GM21825 (cell line): ENCODE data around the gene LGALS9.

Experiments used
- ATAC-seq: cut with Tn5 transposase; IDR thresholded peaks from one replicate; pipeline ENCODE4 v1.9.1; 2021; ENCODE audit warnings: mild to moderate bottlenecking, moderate library complexity; ENCODE audit not compliant: unreplicated experiment

LGALS9 gene

DNA sequence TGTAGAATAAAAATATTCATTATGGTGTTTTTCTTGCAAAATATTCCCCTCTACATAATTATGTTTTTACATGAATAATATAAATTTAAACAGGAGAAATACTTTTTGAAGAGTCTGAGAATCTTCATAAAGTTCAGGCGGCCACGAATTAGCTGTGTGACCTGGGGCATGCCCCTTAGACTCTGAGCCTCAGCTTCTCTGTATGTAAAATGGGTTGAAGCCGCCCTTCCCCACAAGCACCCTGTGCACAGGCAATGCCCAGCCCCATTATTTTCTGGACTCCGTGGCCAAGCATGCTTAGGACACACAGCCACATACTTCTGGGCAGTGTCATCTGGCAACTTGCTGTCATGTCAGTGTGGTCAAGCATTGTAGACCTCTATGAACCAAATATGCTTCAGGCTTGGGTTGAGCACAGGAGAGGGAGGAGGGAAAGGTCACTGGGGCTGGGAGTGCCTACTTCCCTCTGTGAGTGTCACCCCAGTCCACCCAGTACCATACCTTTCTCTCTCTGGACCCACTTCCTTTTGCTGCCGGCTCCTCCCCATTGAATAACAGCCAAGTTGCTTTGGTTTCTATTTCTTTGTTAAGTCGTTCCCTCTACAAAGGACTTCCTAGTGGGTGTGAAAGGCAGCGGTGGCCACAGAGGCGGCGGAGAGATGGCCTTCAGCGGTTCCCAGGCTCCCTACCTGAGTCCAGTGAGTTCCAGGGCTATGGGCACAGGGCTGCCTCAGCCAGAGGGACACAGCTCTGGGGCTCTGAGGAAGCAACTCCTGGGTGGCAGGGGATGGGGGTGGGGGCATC lies at the start of gene LGALS9:
Gene LGALS9, plus strand, starts transcription at position 582 of the 804 bp plus-strand sequence. Its CDS starts 78 bp downstream, at position 660.
- no peak for ATAC-seq

- ATAC-seq = no peak
Measured at GRCh38 chr17:27582696-27583095, 48.3 kb upstream of the LGALS9 start.

DNA sequence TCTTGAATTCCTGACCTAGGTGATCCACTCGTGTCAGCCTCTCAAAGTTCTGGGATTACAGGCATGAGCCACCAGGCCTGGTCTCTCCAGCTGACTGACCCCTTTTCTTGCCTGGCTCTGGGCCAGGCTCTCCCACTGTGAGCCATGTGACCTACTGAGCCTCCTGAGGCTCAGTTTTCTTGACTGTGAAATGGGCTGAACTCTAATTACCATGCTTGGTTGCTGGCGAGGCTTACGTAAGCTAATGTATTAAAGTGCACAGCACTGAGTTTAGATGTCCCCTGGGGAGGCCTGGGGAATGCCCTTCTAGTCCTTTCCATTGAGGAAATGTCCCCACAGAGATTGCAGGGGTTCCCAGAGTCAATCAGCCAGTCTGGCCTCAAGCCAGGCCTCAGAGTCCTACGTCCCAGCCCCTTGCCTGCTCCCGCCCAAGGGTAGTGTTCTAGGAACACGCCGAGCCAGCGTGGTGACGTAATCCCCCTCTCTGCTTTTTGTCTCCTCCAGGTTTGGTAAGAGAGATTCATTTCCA lies 45.8 kb upstream of the LGALS9 start:
- no peak for ATAC-seq

- ATAC-seq = no peak
Measured at GRCh38 chr17:27585792-27586191, 45.2 kb upstream of the LGALS9 start.

- no peak for ATAC-seq
Measured at GRCh38 chr17:27586203-27586721, 44.7 kb upstream of the LGALS9 start.

- ATAC-seq = no peak
Measured at GRCh38 chr17:27588354-27588753, 42.6 kb upstream of the LGALS9 start.

DNA sequence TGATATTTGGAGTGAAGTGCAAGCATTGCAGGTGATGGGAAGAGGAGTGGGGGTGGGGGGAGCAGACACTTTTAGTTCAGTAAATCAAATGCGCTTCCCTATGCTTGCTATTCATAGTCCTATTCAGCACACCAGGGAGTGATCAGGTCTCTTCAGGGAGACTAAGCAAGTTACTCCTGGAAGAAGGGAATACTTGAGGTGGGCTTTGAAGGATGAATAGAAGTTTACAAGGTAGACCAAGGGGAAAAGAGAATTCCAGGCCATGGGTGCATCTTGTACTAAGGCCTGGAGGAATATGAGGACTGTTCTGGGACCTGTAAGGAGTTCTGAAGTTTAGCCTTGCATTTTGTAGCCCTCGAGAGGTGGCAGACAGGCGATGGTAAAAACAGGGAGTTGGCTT lies 40.1 kb upstream of the LGALS9 start:
- ATAC-seq = no peak

GRCh38 chr17:27591986-27592385 lies 39.0 kb upstream of the LGALS9 start:
- ATAC-seq = no peak

- ATAC-seq = no peak
Measured at GRCh38 chr17:27593232-27593856, 37.6 kb upstream of the LGALS9 start.

DNA sequence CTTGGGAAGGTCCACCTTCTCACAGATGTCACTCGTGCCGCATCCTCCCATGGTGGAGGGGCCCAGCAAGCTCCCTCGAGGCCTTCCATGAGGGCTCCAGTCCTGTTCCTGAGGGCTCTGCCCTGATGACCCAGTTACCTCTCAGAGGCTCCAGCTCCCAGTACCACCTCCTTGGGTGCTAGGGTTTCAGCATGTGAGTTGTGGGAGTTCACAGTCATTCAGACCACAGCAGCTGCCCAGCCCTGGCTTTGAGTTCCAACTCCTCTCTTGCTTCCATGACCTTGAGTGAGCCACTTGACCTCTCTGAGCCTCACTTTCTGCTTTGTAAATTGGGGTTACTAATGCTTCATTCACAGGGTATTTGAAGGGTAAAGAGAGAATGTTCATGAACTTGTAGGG lies 37.1 kb upstream of the LGALS9 start:
- no peak for ATAC-seq

DNA sequence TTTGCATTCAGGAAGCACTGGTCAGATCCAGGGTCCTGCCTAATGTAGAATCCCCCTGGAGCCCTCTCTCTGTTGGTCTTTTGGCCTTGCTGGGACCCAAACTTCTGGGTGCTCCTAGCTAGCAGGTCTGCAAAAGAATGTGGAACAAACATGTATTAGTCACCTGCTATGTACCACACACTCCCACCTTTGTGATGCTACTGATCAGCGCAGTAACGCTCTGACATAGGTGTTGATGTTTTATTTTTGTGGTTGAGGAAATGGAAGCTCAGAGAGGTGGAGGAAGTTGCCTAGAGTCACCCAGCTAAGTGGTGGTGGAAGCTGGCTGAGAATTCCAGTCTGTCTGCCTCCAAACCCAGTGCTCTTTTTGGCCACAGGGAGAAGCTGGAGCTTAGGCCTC lies 35.8 kb upstream of the LGALS9 start:
- no peak for ATAC-seq

DNA sequence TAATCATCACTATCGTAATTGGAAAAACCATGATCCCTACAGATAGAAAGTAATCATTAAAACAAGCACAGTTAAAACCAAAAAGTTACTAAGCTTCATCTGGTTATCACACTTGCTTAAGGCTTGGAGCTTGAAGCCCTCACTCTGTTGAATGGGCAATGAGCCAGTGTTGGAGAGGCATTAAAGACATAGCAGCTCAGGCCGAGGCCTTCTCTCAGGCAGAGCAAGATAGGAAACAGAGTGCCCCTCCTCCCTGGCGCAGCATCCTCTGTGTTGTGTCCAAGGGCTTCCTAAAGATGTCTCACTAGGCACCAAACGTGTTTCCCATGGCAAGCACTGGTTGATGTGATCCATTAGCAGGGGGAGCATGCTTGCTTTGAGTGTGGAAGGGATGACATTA lies 34.9 kb upstream of the LGALS9 start:
- ATAC-seq = no peak

GRCh38 chr17:27596566-27597187 lies 34.3 kb upstream of the LGALS9 start:
- ATAC-seq = no peak

DNA sequence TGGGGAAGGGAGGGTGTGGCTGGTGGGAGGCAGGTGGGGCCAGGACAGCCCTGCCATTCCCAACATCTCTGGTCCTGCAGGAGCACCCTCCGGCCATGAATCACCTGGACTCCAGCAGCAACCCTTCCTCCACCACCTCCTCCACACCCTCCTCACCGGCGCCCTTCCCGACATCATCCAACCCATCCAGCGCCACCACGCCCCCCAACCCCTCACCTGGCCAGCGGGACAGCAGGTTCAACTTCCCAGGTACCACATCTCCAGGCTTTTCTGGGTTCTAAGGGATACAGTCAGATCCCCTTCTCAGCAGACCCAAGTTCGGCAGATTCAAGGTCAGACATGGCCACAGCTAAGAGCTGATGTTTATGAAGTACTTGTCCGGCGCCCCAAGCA lies 33.8 kb upstream of the LGALS9 start:
- ATAC-seq = no peak

DNA sequence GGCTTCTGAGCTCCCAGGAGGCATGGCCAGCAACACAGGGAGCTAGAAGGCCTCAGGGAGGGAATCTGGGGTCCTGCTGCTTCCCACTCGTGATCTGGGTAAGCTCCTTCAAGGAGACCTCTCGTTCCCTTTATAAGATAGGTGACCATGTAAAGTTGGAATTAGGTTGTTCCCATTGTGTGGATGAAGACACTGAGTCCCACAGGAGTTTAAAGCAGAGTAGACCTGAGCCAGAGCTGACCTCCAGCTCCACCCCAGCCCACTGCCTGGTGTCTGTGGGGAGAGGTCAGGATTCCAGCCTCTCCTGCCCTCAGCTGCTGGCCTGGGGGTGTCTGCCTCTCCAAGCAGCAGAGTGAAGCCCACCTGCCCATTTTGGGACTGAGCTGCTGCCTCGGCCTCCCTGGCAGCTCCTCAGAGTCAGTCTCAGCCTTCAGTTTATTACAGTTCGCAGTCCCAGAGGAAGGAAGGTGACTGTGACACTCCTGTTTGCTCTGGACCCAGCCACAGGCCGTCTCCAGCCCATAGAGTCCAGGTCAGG lies 33.1 kb upstream of the LGALS9 start:
- no peak for ATAC-seq

DNA sequence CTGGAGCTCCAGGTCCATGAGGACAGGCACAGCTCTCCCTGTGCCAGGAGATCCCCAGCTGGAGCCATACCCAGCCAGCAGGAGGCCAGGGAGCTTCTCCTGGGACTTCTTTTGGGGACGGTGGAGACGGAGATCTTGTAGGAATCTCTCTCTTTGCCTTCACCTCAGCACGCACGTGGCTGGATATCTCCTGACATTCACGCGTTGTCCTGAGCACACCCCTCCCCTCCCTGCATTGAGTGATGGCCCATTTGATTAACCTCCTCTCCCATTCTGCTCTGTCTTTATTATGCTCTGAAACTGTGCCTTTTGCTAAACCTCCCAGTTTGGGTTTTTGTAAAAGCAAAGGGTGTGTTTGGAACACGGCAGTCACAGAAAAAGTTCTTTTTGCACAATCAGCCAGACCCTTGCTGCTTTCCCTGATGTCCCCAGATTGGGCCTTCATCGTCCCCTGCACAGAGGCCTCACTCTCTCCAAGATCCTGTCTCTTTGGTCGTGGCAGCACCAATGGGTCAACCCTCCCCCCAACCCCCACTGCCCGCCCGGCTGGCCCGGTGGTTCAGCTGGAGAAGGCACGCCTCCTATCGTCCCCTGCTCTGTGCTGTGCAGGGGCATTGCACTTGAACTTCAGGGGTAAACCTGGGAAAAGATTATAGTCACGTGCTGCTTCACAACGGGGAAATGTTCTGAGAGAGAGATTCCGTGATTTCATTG lies 32.5 kb upstream of the LGALS9 start:
- ATAC-seq = no peak

GRCh38 chr17:27600471-27600870 lies 30.5 kb upstream of the LGALS9 start:
- ATAC-seq = no peak

DNA sequence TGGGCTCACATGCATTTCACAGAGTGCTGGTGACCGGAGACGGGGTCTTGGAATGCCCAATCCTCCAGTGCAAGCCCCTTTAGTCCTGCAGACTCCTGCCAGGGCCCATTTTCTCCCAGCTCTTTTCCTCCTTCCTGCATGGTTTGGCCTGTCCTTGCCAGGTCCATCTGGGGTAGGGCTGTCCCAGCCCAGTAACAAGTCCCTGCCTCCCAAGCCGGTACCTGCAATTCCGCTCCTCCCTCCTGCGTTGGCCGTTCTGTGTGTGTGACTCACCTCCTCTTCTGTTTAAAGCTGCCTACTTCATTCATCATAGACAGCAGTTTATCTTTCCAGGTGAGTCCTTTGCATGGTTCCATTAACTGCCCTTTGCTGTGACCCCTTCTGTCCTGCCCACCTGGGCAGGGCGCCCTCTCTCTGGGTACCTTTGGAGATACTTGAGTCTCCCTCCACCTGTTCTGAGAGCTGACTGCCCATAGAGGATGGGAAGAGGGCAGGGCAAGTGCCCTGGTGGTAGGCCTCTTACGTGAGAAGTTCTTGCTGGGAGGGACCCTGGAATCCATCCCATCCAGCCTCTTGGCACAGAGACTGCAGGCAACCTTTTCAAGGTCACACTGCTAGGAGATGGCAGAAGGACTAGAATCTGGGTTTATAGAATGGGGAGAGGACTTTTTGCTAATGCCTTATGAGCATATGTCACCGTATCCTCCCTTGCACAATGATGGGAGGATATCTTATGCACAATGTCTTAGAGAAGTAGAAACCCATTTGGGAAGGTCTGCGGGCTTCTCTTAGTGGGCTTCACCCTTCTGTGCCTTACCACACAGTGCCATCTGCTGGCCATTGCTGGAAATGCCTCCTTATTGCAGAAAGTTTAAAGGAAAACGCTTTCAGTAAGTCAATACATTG lies 29.7 kb upstream of the LGALS9 start:
- no peak for ATAC-seq

GRCh38 chr17:27601975-27602302 lies 29.0 kb upstream of the LGALS9 start:
- ATAC-seq = no peak
